ENCODE measurements around the gene HIBCH. TPM values are rescaled to one million over a fixed set of nuclear protein-coding genes. Genes with fewer than 3 reads are reported as not detected.
"Not testable (repeated sequence)": the region's sequence is repeated elsewhere in the genome, so short reads cannot be mapped to it uniquely, and the experiment has no call there.

Gene HIBCH
- total and polyA plus RNA-seq, 7 experiments from 2014 or later = 11.3 to 25.1 (median 23.9) TPM

DNA sequence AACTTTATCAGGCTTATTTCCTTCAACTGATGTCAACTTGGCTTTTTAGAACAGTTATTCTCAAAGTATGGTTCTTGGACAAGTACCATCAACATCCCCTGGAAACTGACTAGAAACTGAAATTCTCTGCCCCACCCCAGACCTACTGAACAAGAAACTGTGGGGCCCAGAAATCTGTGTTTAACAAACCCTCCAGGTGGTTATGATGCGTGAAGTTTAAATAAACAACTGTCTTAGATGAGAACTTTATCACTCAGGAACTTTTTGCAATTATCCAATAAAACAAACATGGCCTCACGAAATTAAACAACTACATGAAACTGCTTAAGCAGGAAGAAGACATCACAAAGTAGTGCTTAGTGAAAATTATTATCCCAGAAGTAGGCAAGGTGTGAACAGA, 4.4 kb downstream of the HIBCH start:
- DNase-seq (no peak), ATAC-seq (no peak)
- no peak overlapping the region for H3K4me3 Mint-ChIP-seq
- intact Hi-C loops (cut with micrococcal nuclease) = loop anchor here (5.0 kb wide), 2 partner anchors 217 to 553 kb away; partner anchors contain the start of genes NEMP2 (in 1 of the 2) and OSGEPL1 (in 1 of the 2)
- H3K4me3 ChIP-seq (ENCODE audit: low read length) = no peak overlapping the region
- H3K36me3 Mint-ChIP-seq = peaks cover 6 to 16% (median 12%) of the 10 kb centered on the region in 5 donors
- no peaks in the 10 kb centered on the region for H3K9me3 ChIP-seq (ENCODE audit: control insufficient read depth in 2 of 3, low read length in 3 of 3)
- peaks cover 8 to 9% of the 10 kb centered on the region in 2 donors for H3K4me1 ChIP-seq (ENCODE audit: control insufficient read depth in 2 of 2, insufficient read depth in 2 of 2, low read length in 2 of 2)
- H3K27me3 Mint-ChIP-seq = no peaks in the 10 kb centered on the region
- no peak overlapping the region for H3K27ac Mint-ChIP-seq
- POLR2A ChIA-PET = no interaction called here
- no peak overlapping the region for H3K27ac ChIP-seq (ENCODE audit: low read depth, low read length)
- H3K9me3 Mint-ChIP-seq = no peaks in the 10 kb centered on the region
- no peaks in the 10 kb centered on the region for H3K27me3 ChIP-seq (ENCODE audit: control insufficient read depth in 2 of 2, insufficient read depth in 2 of 2, low read length in 2 of 2)
- CTCF ChIA-PET = no interaction called here
- peaks cover 21 to 60% (median 46%) of the 10 kb centered on the region in 7 donors for H3K4me1 Mint-ChIP-seq
- peaks cover 0 to 6% (median 0%) of the 10 kb centered on the region in 3 experiments for H3K36me3 ChIP-seq (ENCODE audit: control insufficient read depth in 2 of 3, insufficient read depth in 3 of 3, low read length in 3 of 3)

- Mint-ChIP-seq H3K36me3 (peaks cover 6 to 23% (median 13%) of the 10 kb centered on the region in 5 donors), H3K4me1 (peaks cover 23 to 52% (median 33%) of the 10 kb centered on the region in 7 donors), H3K9me3 (no peaks in the 10 kb centered on the region), H3K4me3 (no peak overlapping the region), H3K27ac (no peak overlapping the region), H3K27me3 (no peaks in the 10 kb centered on the region)
- no peaks in the 10 kb centered on the region for H3K36me3 ChIP-seq (ENCODE audit: control insufficient read depth in 2 of 3, insufficient read depth in 3 of 3, low read length in 3 of 3)
- H3K4me3 ChIP-seq (ENCODE audit: low read length) = no peak overlapping the region
- no peak for ATAC-seq
- ChIA-PET POLR2A (no interaction called here), CTCF (no interaction called here)
- H3K27ac ChIP-seq (ENCODE audit: low read depth, low read length) = no peak overlapping the region
- no peak for DNase-seq
- no peaks in the 10 kb centered on the region for H3K9me3 ChIP-seq (ENCODE audit: control insufficient read depth in 2 of 3, low read length in 3 of 3)
- H3K27me3 ChIP-seq (ENCODE audit: control insufficient read depth in 2 of 2, insufficient read depth in 2 of 2, low read length in 2 of 2) = no peaks in the 10 kb centered on the region
- intact Hi-C loops (cut with micrococcal nuclease) = loop anchor here (1.0 to 5.0 kb wide), 2 partner anchors 225 to 652 kb away; partner anchors contain the start of gene ASNSD1 (in 1 of the 2)
- H3K4me1 ChIP-seq (ENCODE audit: control insufficient read depth in 2 of 2, insufficient read depth in 2 of 2, low read length in 2 of 2) = peaks cover 5 to 7% of the 10 kb centered on the region in 2 donors
Observed at GRCh38 chr2:190313880-190314279, 5.7 kb downstream of the HIBCH start.

- H3K36me3 Mint-ChIP-seq = peaks cover 6 to 33% (median 18%) of the 10 kb centered on the region in 5 donors
Observed at GRCh38 chr2:190312635-190313025, 7.0 kb downstream of the HIBCH start.

GRCh38 chr2:190311893-190312634, 7.6 kb downstream of the HIBCH start:
- no peaks in the 10 kb centered on the region for H3K27me3 Mint-ChIP-seq
- no peaks in the 10 kb centered on the region for H3K9me3 Mint-ChIP-seq
- intact Hi-C loops (cut with micrococcal nuclease) = loop anchor here in 1 of 2 donors (5.0 kb wide), 1 partner anchor 650 kb away; the partner anchor contains the start of gene ASNSD1
- no peak overlapping the region for H3K27ac Mint-ChIP-seq
- no peak for DNase-seq
- Histone ChIP-seq H3K4me3 (ENCODE audit: low read length) (no peak overlapping the region), H3K27ac (ENCODE audit: low read depth, low read length) (no peak overlapping the region), H3K4me1 (ENCODE audit: control insufficient read depth in 2 of 2, insufficient read depth in 2 of 2, low read length in 2 of 2) (no peaks in the 10 kb centered on the region), H3K27me3 (ENCODE audit: control insufficient read depth in 2 of 2, insufficient read depth in 2 of 2, low read length in 2 of 2) (no peaks in the 10 kb centered on the region), H3K9me3 (ENCODE audit: control insufficient read depth in 2 of 3, low read length in 3 of 3) (no peaks in the 10 kb centered on the region), H3K36me3 (ENCODE audit: control insufficient read depth in 2 of 3, insufficient read depth in 3 of 3, low read length in 3 of 3) (no peaks in the 10 kb centered on the region)
- H3K4me3 Mint-ChIP-seq = no peak overlapping the region
- POLR2A ChIA-PET = no interaction called here
- no peak for ATAC-seq
- H3K4me1 Mint-ChIP-seq = peaks cover 7 to 41% (median 24%) of the 10 kb centered on the region in 7 donors
- CTCF ChIA-PET = no interaction called here
- peaks cover 6 to 37% (median 22%) of the 10 kb centered on the region in 5 donors for H3K36me3 Mint-ChIP-seq

More at GRCh38 chr2:190312635-190313025, 7.0 kb downstream of the HIBCH start:
- H3K4me1 ChIP-seq (ENCODE audit: control insufficient read depth in 2 of 2, insufficient read depth in 2 of 2, low read length in 2 of 2); H3K4me3 ChIP-seq (ENCODE audit: low read length); H3K9me3 Mint-ChIP-seq; CTCF ChIA-PET; H3K27me3 ChIP-seq (ENCODE audit: control insufficient read depth in 2 of 2, insufficient read depth in 2 of 2, low read length in 2 of 2); H3K4me3 Mint-ChIP-seq; H3K27ac ChIP-seq (ENCODE audit: low read depth, low read length); H3K9me3 ChIP-seq (ENCODE audit: control insufficient read depth in 2 of 3, low read length in 3 of 3); POLR2A ChIA-PET; H3K27ac Mint-ChIP-seq; DNase-seq; H3K36me3 ChIP-seq (ENCODE audit: control insufficient read depth in 2 of 3, insufficient read depth in 3 of 3, low read length in 3 of 3); ATAC-seq; H3K27me3 Mint-ChIP-seq: not testable (repeated sequence)
- H3K4me1 Mint-ChIP-seq = peaks cover 13 to 46% (median 29%) of the 10 kb centered on the region in 7 donors
- intact Hi-C loops (cut with micrococcal nuclease) = loop anchor here in 1 of 2 donors (5.0 kb wide), 1 partner anchor 650 kb away; the partner anchor contains the start of gene ASNSD1

DNA sequence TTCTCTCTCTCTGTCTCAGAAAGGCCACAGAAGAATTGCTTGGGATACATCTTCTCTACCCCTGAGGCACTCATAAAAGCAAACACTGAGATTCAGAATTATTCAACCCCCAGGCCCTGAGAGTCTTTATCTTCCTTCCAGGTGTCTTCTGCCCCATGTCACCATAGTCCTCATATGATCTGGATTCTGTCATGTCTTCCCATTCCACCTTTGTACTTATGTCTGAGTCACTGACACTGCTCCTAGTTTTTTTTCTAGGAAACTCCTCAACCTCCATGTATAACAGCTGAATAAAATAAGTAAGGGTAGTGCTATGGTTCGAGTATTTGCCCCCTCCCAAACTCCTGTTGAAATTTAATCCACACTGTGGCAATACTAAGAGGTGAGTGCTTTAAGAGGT, 11.6 kb downstream of the HIBCH start:
- H3K27me3 Mint-ChIP-seq = no peaks in the 10 kb centered on the region
- H3K36me3 Mint-ChIP-seq = peaks cover 10 to 63% (median 42%) of the 10 kb centered on the region in 5 donors
- no peaks in the 10 kb centered on the region for H3K27me3 ChIP-seq (ENCODE audit: control insufficient read depth in 2 of 2, insufficient read depth in 2 of 2, low read length in 2 of 2)
- intact Hi-C loops (cut with micrococcal nuclease) = no loop called here
- H3K27ac ChIP-seq (ENCODE audit: low read depth, low read length) = no peak overlapping the region
- H3K27ac Mint-ChIP-seq = no peak overlapping the region
- no peaks in the 10 kb centered on the region for H3K4me1 ChIP-seq (ENCODE audit: control insufficient read depth in 2 of 2, insufficient read depth in 2 of 2, low read length in 2 of 2)
- no peaks in the 10 kb centered on the region for H3K9me3 ChIP-seq (ENCODE audit: control insufficient read depth in 2 of 3, low read length in 3 of 3)
- peaks cover 0 to 33% (median 14%) of the 10 kb centered on the region in 7 donors for H3K4me1 Mint-ChIP-seq
- no peak for ATAC-seq
- H3K4me3 Mint-ChIP-seq = no peak overlapping the region
- POLR2A ChIA-PET = no interaction called here
- H3K4me3 ChIP-seq (ENCODE audit: low read length) = no peak overlapping the region
- CTCF ChIA-PET = no interaction called here
- DNase-seq = no peak
- H3K36me3 ChIP-seq (ENCODE audit: control insufficient read depth in 2 of 3, insufficient read depth in 3 of 3, low read length in 3 of 3) = peaks cover 0 to 2% (median 0%) of the 10 kb centered on the region in 3 experiments
- H3K9me3 Mint-ChIP-seq = no peaks in the 10 kb centered on the region

DNA sequence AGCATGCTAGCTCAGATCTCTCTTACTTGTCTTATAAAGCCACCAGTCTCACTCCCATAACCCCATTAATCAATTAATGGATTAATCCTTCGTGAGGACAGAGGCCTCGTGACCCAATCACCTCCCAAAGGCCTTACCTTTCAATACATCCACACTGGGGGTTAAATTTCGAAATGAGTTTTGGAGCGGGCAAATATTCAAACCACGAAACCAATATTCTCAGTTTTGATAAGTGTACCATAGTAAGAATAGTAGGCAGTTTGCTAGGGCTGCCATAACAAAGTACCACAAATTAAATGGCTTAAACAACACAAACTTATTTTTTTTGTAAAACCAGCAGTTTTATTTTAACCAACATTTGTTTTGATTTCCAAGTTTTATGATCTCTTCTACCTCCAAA, 15.2 kb downstream of the HIBCH start:
- Mint-ChIP-seq H3K27ac (no peak overlapping the region), H3K36me3 (peaks cover 20 to 78% (median 55%) of the 10 kb centered on the region in 5 donors), H3K27me3 (no peaks in the 10 kb centered on the region), H3K4me1 (peaks cover 0 to 23% (median 15%) of the 10 kb centered on the region in 7 donors), H3K9me3 (peaks cover 0 to 13% (median 3%) of the 10 kb centered on the region in 11 donors), H3K4me3 (no peak overlapping the region)
- no peaks in the 10 kb centered on the region for H3K4me1 ChIP-seq (ENCODE audit: control insufficient read depth in 2 of 2, insufficient read depth in 2 of 2, low read length in 2 of 2)
- no peaks in the 10 kb centered on the region for H3K9me3 ChIP-seq (ENCODE audit: control insufficient read depth in 2 of 3, low read length in 3 of 3)
- no peak overlapping the region for H3K27ac ChIP-seq (ENCODE audit: low read depth, low read length)
- H3K36me3 ChIP-seq (ENCODE audit: control insufficient read depth in 2 of 3, insufficient read depth in 3 of 3, low read length in 3 of 3) = peaks cover 0 to 7% (median 0%) of the 10 kb centered on the region in 3 experiments
- intact Hi-C loops (cut with micrococcal nuclease) = no loop called here
- CTCF ChIA-PET = no interaction called here
- POLR2A ChIA-PET = no interaction called here
- H3K27me3 ChIP-seq (ENCODE audit: control insufficient read depth in 2 of 2, insufficient read depth in 2 of 2, low read length in 2 of 2) = no peaks in the 10 kb centered on the region
- ATAC-seq = no peak
- no peak for DNase-seq
- H3K4me3 ChIP-seq (ENCODE audit: low read length) = no peak overlapping the region

Data from naive thymus-derived CD4-positive, alpha-beta T cell (primary cell).